ENCODE results near the gene HCK.

The HCK gene

GRCh38 chr20:32056708-32057483 lies 4.9 kb downstream of the HCK start:
- H3K9ac ChIP-seq (ENCODE audit: low read length): no peak overlapping the region
- no peaks in the 10 kb centered on the region for H3K79me2 ChIP-seq (ENCODE audit: low read length)
- no peaks in the 10 kb centered on the region for H3K9me3 ChIP-seq (replicated peaks; ENCODE audit: insufficient read depth, low read length)
- H3K4me2 ChIP-seq (ENCODE audit: low read depth, low read length): no peak overlapping the region
- TF ChIP-seq EZH2phosphoT487 (IDR thresholded peaks at IDR 0.05; ENCODE audit: low read length) (no peak), EZH2 (optimal IDR thresholded peaks at IDR 0.05; ENCODE audit: low read depth, low read length) (no peak), CTCF (IDR thresholded peaks at IDR 0.05; ENCODE audit: low read length) (no peak)
- H3K9me2 ChIP-seq (replicated peaks; ENCODE audit: insufficient read depth, low read length): no peaks in the 10 kb centered on the region
- no peaks in the 10 kb centered on the region for H3K4me1 ChIP-seq (ENCODE audit: low read length)
- no peak overlapping the region for H3K27ac ChIP-seq (ENCODE audit: low read length)
- peaks cover 96% of the 10 kb centered on the region for H3K27me3 ChIP-seq (replicated peaks; ENCODE audit: insufficient read depth, low read length)
- no peak for DNase-seq
- H4K20me1 ChIP-seq (ENCODE audit: insufficient read depth, low read length): no peaks in the 10 kb centered on the region
- H3F3A ChIP-seq (ENCODE audit: insufficient read depth, low read length): no peaks in the 10 kb centered on the region
- H2AFZ ChIP-seq (ENCODE audit: low read length): no peak overlapping the region
- H3K4me3 ChIP-seq (ENCODE audit: low read length): no peak overlapping the region
- no peaks in the 10 kb centered on the region for H3K36me3 ChIP-seq (replicated peaks; ENCODE audit: insufficient read depth, low read length)

DNA sequence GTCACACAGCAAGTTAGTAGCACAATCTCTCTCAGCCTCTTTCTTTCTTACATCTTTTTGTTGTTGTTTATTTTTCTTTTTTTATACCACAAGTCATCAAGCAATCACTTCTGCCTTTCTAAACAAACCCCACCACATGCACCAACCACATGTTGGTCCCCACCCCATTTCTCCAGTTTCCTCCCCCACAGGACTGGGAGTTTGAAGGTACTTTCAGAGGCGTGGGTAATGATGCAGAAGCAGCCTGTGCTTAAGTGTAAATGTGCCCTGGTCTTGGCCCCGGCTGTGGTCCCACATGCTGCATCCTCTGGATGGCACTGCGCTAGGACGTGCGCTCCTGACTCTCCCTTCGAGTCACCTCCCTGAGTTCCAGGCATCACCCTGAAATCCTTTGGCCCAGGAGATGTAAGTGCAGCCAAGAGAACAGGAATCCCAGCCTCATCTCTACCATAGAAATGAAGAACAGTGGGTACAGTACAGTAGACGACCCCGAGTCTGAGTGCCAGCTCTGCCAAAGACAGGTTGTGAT lies 5.7 kb downstream of the HCK start:
- H3K4me3 ChIP-seq (ENCODE audit: low read length): no peak overlapping the region
- H4K20me1 ChIP-seq (ENCODE audit: insufficient read depth, low read length): no peaks in the 10 kb centered on the region
- peaks cover 96% of the 10 kb centered on the region for H3K27me3 ChIP-seq (replicated peaks; ENCODE audit: insufficient read depth, low read length)
- H3K27ac ChIP-seq (ENCODE audit: low read length): no peak overlapping the region
- H3K9me3 ChIP-seq (replicated peaks; ENCODE audit: insufficient read depth, low read length): no peaks in the 10 kb centered on the region
- DNase-seq: no peak
- no peaks in the 10 kb centered on the region for H3K9me2 ChIP-seq (replicated peaks; ENCODE audit: insufficient read depth, low read length)
- TF ChIP-seq CTCF (IDR thresholded peaks at IDR 0.05; ENCODE audit: low read length) (no peak), EZH2phosphoT487 (IDR thresholded peaks at IDR 0.05; ENCODE audit: low read length) (no peak), EZH2 (optimal IDR thresholded peaks at IDR 0.05; ENCODE audit: low read depth, low read length) (no peak)
- H3F3A ChIP-seq (ENCODE audit: insufficient read depth, low read length): no peaks in the 10 kb centered on the region
- H3K9ac ChIP-seq (ENCODE audit: low read length): no peak overlapping the region
- H3K4me2 ChIP-seq (ENCODE audit: low read depth, low read length): no peak overlapping the region
- H3K36me3 ChIP-seq (replicated peaks; ENCODE audit: insufficient read depth, low read length): no peaks in the 10 kb centered on the region
- H2AFZ ChIP-seq (ENCODE audit: low read length): no peak overlapping the region
- H3K4me1 ChIP-seq (ENCODE audit: low read length): no peaks in the 10 kb centered on the region
- no peaks in the 10 kb centered on the region for H3K79me2 ChIP-seq (ENCODE audit: low read length)

- H3K4me1 ChIP-seq (ENCODE audit: low read length): no peaks in the 10 kb centered on the region
- no peak overlapping the region for H3K27ac ChIP-seq (ENCODE audit: low read length)
- H4K20me1 ChIP-seq (ENCODE audit: insufficient read depth, low read length): no peaks in the 10 kb centered on the region
- no peak overlapping the region for H3K9ac ChIP-seq (ENCODE audit: low read length)
- H3K4me3 ChIP-seq (ENCODE audit: low read length): no peak overlapping the region
- no peak for DNase-seq
- no peak overlapping the region for H3K4me2 ChIP-seq (ENCODE audit: low read depth, low read length)
- no peaks in the 10 kb centered on the region for H3K36me3 ChIP-seq (replicated peaks; ENCODE audit: insufficient read depth, low read length)
- TF ChIP-seq EZH2phosphoT487 (IDR thresholded peaks at IDR 0.05; ENCODE audit: low read length) (no peak), EZH2 (optimal IDR thresholded peaks at IDR 0.05; ENCODE audit: low read depth, low read length) (no peak), CTCF (IDR thresholded peaks at IDR 0.05; ENCODE audit: low read length) (no peak)
- no peak overlapping the region for H2AFZ ChIP-seq (ENCODE audit: low read length)
- H3K9me2 ChIP-seq (replicated peaks; ENCODE audit: insufficient read depth, low read length): no peaks in the 10 kb centered on the region
- H3F3A ChIP-seq (ENCODE audit: insufficient read depth, low read length): no peaks in the 10 kb centered on the region
- no peaks in the 10 kb centered on the region for H3K9me3 ChIP-seq (replicated peaks; ENCODE audit: insufficient read depth, low read length)
- peaks cover 95% of the 10 kb centered on the region for H3K27me3 ChIP-seq (replicated peaks; ENCODE audit: insufficient read depth, low read length)
- no peaks in the 10 kb centered on the region for H3K79me2 ChIP-seq (ENCODE audit: low read length)
Measured at GRCh38 chr20:32059189-32059588, 7.1 kb downstream of the HCK start.
